ENCODE measurements around the gene HNRNPL.
A peak's percentile ranks its signal among the peaks of the same experiment; 100 is the strongest.

The HNRNPL gene

DNA sequence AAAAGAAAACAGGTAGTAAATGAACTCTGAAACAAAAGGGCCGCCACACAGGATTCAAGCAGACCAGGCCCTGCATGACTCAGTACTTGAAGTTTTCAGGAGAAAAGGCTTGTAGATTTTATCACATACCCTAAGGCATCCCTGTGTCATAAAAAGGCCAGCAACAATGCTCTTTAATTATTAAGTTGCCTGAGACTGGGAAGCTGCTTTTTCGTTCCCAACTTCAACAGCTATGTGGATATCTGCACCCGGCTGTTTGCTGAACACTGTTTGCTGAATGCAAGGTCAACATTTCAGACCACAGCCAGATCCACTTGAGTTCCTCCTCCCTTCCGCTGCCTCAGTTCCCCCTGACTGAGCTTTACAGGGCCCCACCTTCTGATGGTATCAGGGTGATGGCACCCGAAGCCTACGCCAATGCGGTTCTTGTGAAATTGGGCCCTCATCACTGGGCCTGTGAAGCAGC is 12.1 kb downstream of the HNRNPL start:
- TF ChIP-seq, protein P1, sequence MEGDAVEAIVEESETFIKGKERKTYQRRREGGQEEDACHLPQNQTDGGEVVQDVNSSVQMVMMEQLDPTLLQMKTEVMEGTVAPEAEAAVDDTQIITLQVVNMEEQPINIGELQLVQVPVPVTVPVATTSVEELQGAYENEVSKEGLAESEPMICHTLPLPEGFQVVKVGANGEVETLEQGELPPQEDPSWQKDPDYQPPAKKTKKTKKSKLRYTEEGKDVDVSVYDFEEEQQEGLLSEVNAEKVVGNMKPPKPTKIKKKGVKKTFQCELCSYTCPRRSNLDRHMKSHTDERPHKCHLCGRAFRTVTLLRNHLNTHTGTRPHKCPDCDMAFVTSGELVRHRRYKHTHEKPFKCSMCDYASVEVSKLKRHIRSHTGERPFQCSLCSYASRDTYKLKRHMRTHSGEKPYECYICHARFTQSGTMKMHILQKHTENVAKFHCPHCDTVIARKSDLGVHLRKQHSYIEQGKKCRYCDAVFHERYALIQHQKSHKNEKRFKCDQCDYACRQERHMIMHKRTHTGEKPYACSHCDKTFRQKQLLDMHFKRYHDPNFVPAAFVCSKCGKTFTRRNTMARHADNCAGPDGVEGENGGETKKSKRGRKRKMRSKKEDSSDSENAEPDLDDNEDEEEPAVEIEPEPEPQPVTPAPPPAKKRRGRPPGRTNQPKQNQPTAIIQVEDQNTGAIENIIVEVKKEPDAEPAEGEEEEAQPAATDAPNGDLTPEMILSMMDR (conservative IDR thresholded peaks at IDR 0.05; ENCODE audit: low read depth, low read length) = no peak
- no peak overlapping the region for H3K4me2 ChIP-seq
- H2AFZ ChIP-seq (ENCODE audit: low read depth) = no peak overlapping the region
- H3K36me3 ChIP-seq (ENCODE audit: insufficient read depth) = peaks cover 22% of the 10 kb centered on the region; the same call in 1 of the 2 replicates
- no peaks in the 10 kb centered on the region; the same call in 1 of the 2 replicates for H3K27me3 ChIP-seq (ENCODE audit: insufficient read depth, low read depth)
- peaks cover 9% of the 10 kb centered on the region for H3K4me1 ChIP-seq (ENCODE audit: low read depth, poor library complexity, severe bottlenecking)
- H3K4me3 ChIP-seq (IDR thresholded peaks at IDR 0.05; ENCODE audit: insufficient read depth, low read depth, low read length) = no peak overlapping the region
- H3K79me2 ChIP-seq (ENCODE audit: insufficient read depth, low read depth) = peaks cover 12% of the 10 kb centered on the region; the same call in 1 of the 2 replicates
- no peaks in the 10 kb centered on the region for H4K20me1 ChIP-seq (ENCODE audit: insufficient read depth)
- no peak overlapping the region; the same call in 1 of the 2 replicates for H3K27ac ChIP-seq
- H3K9ac ChIP-seq = no peak overlapping the region

DNA sequence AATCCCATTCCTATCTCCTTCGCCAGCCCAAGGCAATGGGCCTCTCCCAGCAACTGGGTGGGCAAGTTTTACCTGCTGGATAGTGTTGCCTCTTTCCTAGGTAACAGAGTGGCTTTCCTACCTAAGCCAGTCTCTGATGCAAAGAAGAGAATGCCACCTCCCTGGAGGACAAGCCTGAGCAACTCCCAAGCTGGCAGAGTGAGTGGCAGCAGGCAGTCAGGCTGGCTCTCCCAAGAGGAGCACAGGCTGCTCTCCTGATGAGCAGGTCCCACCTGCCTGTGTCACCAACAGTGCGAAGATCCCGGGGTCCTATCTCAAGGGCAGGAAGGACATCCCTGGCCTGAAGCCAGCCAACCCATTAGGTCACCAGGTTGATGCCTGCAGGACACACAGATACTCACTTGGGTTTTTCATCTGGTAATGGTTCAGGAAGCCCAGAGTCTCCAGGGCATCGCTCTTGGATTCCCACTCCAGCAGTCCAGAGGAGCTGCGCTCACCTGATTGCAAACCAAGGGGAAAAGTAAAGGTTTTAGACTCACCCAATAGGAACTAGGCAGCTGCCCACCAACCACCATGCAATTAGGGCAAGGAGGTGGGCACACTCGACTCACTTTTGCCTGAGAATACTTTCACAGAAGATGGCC is 12.7 kb downstream of the HNRNPL start:
- TF ChIP-seq, protein P1 (conservative IDR thresholded peaks at IDR 0.05; ENCODE audit: low read depth, low read length) = no peak
- no peaks in the 10 kb centered on the region for H4K20me1 ChIP-seq (ENCODE audit: insufficient read depth)
- no peaks in the 10 kb centered on the region; the same call in 1 of the 2 replicates for H3K27me3 ChIP-seq (ENCODE audit: insufficient read depth, low read depth)
- no peak overlapping the region for H3K4me3 ChIP-seq (IDR thresholded peaks at IDR 0.05; ENCODE audit: insufficient read depth, low read depth, low read length)
- no peak overlapping the region for H2AFZ ChIP-seq (ENCODE audit: low read depth)
- H3K4me1 ChIP-seq (ENCODE audit: low read depth, poor library complexity, severe bottlenecking) = peaks cover 15% of the 10 kb centered on the region
- H3K4me2 ChIP-seq = no peak overlapping the region
- peaks cover 8% of the 10 kb centered on the region; the same call in 1 of the 2 replicates for H3K79me2 ChIP-seq (ENCODE audit: insufficient read depth, low read depth)
- H3K27ac ChIP-seq = no peak overlapping the region; the same call in 1 of the 2 replicates
- no peak overlapping the region for H3K9ac ChIP-seq
- H3K36me3 ChIP-seq (ENCODE audit: insufficient read depth) = peaks cover 16% of the 10 kb centered on the region; the same call in 1 of the 2 replicates

DNA sequence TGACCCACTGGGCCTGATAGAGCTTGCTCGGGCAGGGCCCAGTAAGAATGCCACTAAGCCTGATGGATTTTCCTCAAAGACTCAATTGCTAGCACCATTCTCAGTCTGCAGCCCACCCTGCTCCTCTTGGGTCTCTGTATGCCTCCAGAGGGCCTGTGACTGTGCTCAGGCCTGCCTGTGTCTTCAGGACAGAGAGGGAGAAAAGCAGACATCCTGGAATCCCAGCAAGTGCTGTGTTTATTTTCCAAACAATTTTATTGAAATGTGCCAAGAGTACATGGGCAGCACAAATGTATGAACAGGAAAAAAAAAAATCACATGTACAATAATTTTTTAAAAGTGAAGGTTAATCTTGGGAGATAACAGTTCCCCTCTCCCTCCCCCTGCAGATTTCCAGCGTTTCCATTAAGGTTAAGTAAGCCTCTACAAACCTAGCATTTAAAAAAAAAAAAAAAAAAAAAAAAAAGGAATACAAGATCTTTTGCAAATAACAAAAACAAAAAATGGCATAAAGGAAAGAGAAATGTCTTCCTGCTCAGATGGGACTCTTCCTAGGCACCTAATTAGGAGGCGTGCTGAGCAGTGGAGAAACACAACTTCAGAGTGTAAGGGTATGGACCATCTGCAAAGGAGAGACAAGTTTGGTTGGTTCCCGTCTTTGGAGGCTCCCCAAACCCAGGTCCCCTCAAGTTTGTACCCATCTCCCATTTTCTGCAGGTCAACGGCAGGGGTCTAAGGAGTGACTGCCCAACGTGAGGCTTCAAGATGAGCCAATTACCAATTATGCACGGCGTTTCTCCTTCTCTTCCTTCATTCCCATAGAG is 13.4 kb downstream of the HNRNPL start:
- Histone ChIP-seq H3K27me3 (ENCODE audit: insufficient read depth, low read depth) (no peaks in the 10 kb centered on the region; the same call in 1 of the 2 replicates), H3K4me2 (no peak overlapping the region), H3K4me1 (ENCODE audit: low read depth, poor library complexity, severe bottlenecking) (peaks cover 18% of the 10 kb centered on the region), H3K9ac (no peak overlapping the region), H2AFZ (ENCODE audit: low read depth) (no peak overlapping the region), H3K4me3 (IDR thresholded peaks at IDR 0.05; ENCODE audit: insufficient read depth, low read depth, low read length) (no peak overlapping the region), H4K20me1 (ENCODE audit: insufficient read depth) (no peaks in the 10 kb centered on the region), H3K27ac (no peak overlapping the region; the same call in 1 of the 2 replicates), H3K79me2 (ENCODE audit: insufficient read depth, low read depth) (peaks cover 4% of the 10 kb centered on the region; the same call in 1 of the 2 replicates), H3K36me3 (ENCODE audit: insufficient read depth) (peaks cover 16% of the 10 kb centered on the region; the same call in 1 of the 2 replicates)
- TF ChIP-seq, protein P1 (conservative IDR thresholded peaks at IDR 0.05; ENCODE audit: low read depth, low read length) = no peak

DNA sequence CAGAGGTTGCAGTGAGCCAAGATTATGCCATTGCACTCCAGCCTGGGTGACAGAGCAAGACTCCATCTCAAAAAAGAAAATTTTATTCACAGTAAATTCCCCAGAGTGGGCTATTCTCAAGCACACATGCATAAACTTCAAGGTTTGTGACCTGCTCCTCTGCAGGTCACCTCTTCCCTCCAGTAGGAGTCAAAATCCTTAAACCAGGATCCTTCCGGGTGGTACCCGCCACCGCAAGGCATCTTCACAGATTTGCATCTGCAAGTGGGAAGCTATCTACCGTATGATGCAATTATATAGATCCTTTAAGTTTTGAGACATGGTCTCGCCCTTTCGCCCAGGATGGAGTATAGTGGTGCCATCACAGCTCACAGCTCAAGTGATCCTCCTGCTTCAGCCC is 15.2 kb downstream of the HNRNPL start:
- no peaks in the 10 kb centered on the region; the same call in 1 of the 2 replicates for H3K27me3 ChIP-seq (ENCODE audit: insufficient read depth, low read depth)
- H3K36me3 ChIP-seq (ENCODE audit: insufficient read depth) = peaks cover 13% of the 10 kb centered on the region; the same call in 1 of the 2 replicates
- TF ChIP-seq, protein P1 (conservative IDR thresholded peaks at IDR 0.05; ENCODE audit: low read depth, low read length) = no peak
- no peak overlapping the region for H3K4me3 ChIP-seq (IDR thresholded peaks at IDR 0.05; ENCODE audit: insufficient read depth, low read depth, low read length)
- no peak overlapping the region for H3K4me2 ChIP-seq
- H2AFZ ChIP-seq (ENCODE audit: low read depth) = no peak overlapping the region
- peaks cover 25% of the 10 kb centered on the region for H3K4me1 ChIP-seq (ENCODE audit: low read depth, poor library complexity, severe bottlenecking)
- H3K9ac ChIP-seq = no peak overlapping the region
- peaks cover 9% of the 10 kb centered on the region; the same call in 1 of the 2 replicates for H3K79me2 ChIP-seq (ENCODE audit: insufficient read depth, low read depth)
- no peaks in the 10 kb centered on the region for H4K20me1 ChIP-seq (ENCODE audit: insufficient read depth)
- H3K27ac ChIP-seq = peak overlapping the region; percentile 14; the same call in 1 of the 2 replicates
